ENCODE results near the gene MAP2K1.

The MAP2K1 gene

DNA sequence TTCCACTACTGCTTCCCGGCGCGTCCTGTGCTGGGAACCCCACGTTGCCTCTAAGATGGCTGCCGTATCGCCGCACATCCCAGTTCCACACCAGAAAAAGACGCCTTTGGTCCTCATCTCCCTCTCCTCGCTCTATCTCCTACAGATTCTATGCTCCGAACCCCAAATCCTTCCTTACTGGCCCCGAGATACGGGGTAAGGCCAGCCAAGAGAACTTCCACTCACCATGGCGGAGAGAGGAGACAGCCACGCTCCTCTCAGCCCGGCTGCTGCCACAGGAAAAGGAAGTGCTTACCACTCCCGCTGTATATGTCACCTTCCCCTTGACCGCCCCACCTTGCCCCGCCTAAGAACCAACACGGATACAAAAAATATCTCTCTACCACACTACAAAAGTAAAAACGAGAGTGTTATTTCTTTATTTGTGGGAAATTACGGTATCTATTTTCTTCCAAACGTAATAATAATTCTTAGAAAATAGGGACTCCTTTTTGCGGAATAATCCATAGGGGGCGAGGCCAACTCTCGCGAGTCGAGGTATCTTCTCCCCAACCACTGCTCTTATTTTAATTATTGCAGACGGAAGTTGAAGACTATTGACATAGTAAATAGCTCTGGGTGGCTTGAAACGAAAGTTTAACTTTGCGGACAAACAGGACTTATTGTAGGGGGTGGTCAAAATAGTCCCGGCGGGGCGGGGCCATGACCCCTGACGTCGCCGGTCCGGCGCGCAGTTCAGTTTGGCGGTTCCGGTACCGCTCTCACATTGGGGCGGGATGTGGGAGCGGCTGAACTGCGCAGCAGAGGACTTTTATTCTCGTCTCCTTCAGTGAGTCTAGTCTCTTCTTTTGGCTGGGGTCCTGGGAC is 118.1 kb downstream of the MAP2K1 start, which contains the start of the genes RPL4 and ZWILCH:
Gene RPL4, minus strand, starts transcription at position 293 of the 867 bp plus-strand sequence. Its CDS starts 65 bp downstream, at position 228.
Gene ZWILCH, plus strand, starts transcription at position 764 of the 867 bp plus-strand sequence. Its CDS starts 13 bp downstream, at position 777.
- DNase-seq (ENCODE audit: low read depth, low spot score) = peak; percentile 68

DNA sequence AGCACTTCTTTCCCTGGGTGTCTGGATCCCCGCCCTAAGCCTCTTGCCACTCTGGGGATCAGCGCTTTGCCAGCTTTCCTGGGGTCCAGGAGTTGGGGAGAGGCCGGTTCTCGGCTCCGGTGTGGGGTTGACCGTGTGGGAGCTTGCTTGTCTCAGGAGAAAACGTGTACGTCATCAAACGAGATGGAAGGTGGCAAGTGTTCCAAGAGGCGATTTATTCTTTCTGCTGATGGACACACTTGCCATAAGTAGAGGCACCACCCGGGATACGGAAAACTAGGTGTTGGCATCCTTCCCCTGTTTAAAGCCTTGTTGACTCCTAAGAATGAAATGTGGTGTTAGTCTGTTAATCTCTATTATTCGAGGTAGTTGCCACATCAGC is 118.7 kb downstream of the MAP2K1 start:
- DNase-seq (ENCODE audit: low read depth, low spot score) = peak; percentile 13

DNA sequence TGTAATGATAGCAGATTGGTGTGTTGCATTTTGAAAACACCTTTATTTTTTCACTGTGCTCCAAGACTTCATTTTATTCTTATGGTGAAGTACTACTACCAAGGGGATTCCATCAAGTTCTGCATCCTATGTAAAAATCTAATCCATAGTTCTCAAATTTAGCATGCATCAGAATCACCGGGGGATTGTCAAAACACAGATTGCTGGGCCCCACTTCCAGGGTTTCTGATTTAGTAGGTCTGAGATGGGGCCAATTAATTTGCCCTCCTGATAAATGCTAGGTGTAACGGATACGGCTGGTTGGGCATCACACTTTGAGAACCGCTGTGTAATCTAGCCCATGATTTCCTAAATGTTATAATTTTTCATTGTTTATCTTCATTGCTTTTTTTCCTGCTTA is 119.1 kb downstream of the MAP2K1 start:
- no peak for DNase-seq (ENCODE audit: low read depth, low spot score)

DNA sequence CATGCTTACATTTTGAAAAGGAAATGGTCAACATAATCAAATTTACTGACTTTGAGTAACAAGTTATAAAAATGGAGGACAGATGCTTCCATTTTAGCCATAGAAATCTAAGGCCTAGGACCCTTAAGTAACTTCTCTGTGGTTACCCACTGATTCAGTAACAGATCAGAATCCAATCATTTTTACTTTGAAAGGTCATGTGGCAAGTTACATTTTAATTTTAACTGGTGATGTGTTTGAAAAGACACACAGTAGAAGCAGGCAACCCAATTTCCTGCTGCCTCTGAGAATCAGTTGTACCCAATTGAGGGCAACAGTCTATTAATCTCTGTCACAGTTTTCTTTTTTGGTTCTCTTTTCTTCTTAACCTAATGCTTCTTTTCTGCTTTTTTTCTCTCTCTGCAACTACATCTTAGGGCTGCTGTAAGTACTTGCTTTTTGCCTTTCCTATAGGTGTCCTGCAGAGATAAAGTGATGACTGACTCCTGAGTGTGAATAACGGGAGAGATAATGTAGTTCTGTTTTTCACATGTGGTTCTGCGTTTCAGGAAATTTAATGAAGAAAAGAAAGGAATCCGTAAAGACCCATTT is 121.7 kb downstream of the MAP2K1 start:
- DNase-seq (ENCODE audit: low read depth, low spot score) = no peak

DNA sequence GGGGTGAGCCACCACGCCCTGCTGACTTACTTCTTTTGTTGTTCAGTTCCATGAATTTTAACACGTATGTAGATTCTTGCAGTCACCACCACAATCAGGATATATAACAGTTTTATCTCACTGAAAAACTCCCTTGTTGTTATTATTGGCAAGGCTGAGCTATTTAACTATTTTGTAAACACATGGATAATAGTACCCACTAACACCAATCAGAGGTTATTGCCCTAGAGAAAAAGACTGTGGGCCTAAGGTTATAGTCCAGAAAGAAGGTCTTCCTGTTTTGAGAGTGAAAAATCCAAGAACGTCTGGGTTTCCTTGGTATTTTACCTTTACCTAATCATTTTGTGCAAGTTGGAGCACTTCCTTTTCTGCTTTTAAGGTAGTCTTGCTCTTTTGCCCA is 127.9 kb downstream of the MAP2K1 start:
- no peak for DNase-seq (ENCODE audit: low read depth, low spot score)

DNA sequence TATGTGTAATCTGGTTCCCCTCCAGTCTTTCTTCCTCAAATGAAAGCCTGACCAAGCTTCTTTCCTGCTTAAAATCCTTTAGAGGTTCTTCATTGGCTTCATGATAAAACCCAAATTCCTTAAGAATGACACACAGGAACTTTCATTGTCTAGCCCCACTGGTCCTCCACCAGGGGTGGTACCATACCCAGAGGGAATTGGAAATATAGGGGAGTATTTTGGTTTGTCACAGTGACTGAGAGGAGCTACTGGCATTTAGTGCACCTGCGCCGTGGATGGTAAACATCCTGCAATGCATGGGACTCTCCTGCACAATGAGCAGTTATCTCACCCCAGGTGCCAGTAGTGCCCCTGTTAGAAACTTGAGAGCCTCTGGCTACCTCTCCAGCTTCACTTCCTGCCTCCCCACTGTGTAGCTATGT is 129.2 kb downstream of the MAP2K1 start:
- no peak for DNase-seq (ENCODE audit: low read depth, low spot score)

DNA sequence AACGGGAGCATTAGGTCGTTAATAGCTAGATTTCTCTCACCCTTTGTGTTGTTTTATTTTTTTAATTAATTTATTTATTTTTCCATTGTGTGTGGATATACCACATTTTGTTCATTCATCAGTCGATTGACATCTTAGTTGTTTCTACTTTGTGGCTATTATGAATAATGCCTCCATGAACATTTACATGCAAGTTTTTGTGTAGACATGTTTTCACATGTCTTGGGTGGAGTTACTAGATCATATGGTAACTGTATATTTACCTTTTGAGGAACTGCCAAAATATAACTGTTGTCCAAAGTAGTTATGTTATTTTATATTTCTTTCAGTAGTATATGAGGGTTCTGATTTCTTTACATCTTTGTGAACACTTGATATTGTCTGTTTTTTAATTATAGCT is 137.2 kb downstream of the MAP2K1 start:
- DNase-seq (ENCODE audit: low read depth, low spot score) = no peak

DNA sequence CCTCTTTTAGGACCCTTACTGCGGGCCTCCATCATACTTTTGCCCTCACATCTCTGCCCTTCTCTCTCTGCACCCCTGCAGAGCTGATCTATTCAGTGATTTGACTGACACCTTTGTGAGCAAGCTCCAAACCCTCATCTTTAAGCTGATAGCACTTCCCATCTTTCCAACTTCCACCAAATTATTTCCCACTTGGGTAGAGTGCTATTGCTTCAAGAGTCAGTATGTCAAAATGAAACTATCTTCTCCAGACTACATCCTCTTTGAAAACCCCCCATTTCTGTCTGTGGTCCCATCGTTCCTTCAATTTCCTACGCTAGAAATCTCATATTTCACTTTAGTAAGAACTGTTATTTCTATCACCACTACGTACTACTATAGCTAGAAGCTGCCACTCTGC is 138.1 kb downstream of the MAP2K1 start:
- no peak for DNase-seq (ENCODE audit: low read depth, low spot score)

DNA sequence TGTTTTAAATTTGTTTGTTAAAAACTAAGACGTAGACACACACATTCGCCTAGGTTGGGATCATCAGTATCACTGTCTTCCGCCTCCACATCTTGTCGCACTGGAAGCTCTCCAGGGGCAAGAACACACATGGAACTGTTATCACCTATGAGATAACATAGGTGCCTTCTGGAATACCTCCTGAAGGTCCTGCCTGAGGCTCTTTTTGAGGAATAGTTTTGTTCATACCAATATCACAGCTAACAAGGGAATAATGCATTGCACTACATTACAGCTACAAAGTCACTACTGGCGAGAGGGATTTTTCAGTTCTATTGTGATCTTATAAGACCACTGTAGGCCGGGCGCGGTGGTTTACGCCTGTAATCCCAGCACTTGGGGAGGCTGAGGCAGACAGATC is 148.3 kb downstream of the MAP2K1 start:
- DNase-seq (ENCODE audit: low read depth, low spot score) = no peak
